IMR-90 (cell line): ENCODE data around the gene MAN1C1. TPM values are rescaled to one million over a fixed set of nuclear protein-coding genes. Genes with fewer than 3 reads are reported as not detected.

Experiments
- ATAC-seq: fragments of 200-7000 bp; cut with Tn5 transposase; 2 replicates; pipeline ENCODE4 v1.9.1; 2020; ENCODE audit warnings: low read depth, mild to moderate bottlenecking, moderate library complexity
- BruUV-seq: library from RNA; stranded (reverse); fragments of 400-500 nt; replicated peaks from 2 replicates; lab custom pipeline; 2021; lab: Mats Ljungman, UMichigan
- CTCF ChIA-PET: fragments of 300-600 bp; formaldehyde crosslinking; extraction: SDS; loops from one replicate; lab custom pipeline; 2021; ENCODE audit warnings: antibody characterized with exemption; lab: Yijun Ruan, JAX
- POLR2A ChIA-PET: fragments of 300-600 bp; sonication (Branson Sonifier 250); formaldehyde crosslinking; loops from one replicate; lab custom pipeline; 2022; ENCODE audit warnings: antibody characterized with exemption; ENCODE audit not compliant: unreplicated experiment; lab: Charles Lee
- DNase-seq: peaks from one replicate; pipeline ENCODE4 v3.0.0; 2013
- H2AFZ ChIP-seq: replicated peaks from 2 replicates; pipeline ENCODE3; 2013; ENCODE audit warnings: low read length, mild to moderate bottlenecking; ENCODE audit not compliant: poor library complexity
- H2AK5ac ChIP-seq: 2 replicates; pipeline ENCODE4 v1.6.1; 2013; ENCODE audit warnings: low read depth, low read length, inconsistent platforms
- H2AK9ac ChIP-seq: replicated peaks from 2 replicates; pipeline ENCODE3; 2013; ENCODE audit warnings: mild to moderate bottlenecking, low read depth, low read length, moderate library complexity; ENCODE audit not compliant: poor library complexity
- H2BK120ac ChIP-seq: 2 replicates; pipeline ENCODE4 v1.6.1; 2013; ENCODE audit warnings: low read depth, low read length, inconsistent platforms
- H2BK15ac ChIP-seq: 3 replicates; pipeline ENCODE4 v1.6.1; 2013; ENCODE audit warnings: low read depth, low read length, inconsistent platforms
- H2BK20ac ChIP-seq: 2 replicates; pipeline ENCODE4 v1.6.1; 2013; ENCODE audit warnings: low read depth, mild to moderate bottlenecking, inconsistent platforms, low read length, moderate library complexity
- H2BK5ac ChIP-seq: 2 replicates; pipeline ENCODE4 v1.6.1; 2013; ENCODE audit warnings: mild to moderate bottlenecking, low read depth, low read length, inconsistent platforms; ENCODE audit not compliant: poor library complexity, severe bottlenecking
- H3K14ac ChIP-seq: replicated peaks from 2 replicates; pipeline ENCODE4 v1.6.1; 2013; ENCODE audit warnings: low read depth, low read length, inconsistent platforms
- H3K18ac ChIP-seq: 2 replicates; pipeline ENCODE4 v1.6.1; 2013; ENCODE audit warnings: low read depth, low read length, control low read depth
- H3K23ac ChIP-seq: 2 replicates; pipeline ENCODE4 v1.6.1; 2013; ENCODE audit warnings: low read depth, low read length, inconsistent platforms
- H3K27ac ChIP-seq: 2 replicates; pipeline ENCODE4 v1.5.1; 2013; ENCODE audit warnings: mild to moderate bottlenecking, control low read depth, low read length; ENCODE audit not compliant: insufficient read depth
- H3K27me3 ChIP-seq: 2 replicates; pipeline ENCODE4 v1.6.1; 2013; ENCODE audit warnings: low read length; ENCODE audit not compliant: control insufficient read depth, insufficient read depth
- H3K36me3 ChIP-seq: 2 replicates; pipeline ENCODE4 v1.6.1; 2013; ENCODE audit warnings: low read length, mixed read lengths; ENCODE audit not compliant: control insufficient read depth, insufficient read depth
- H3K4ac ChIP-seq: 2 replicates; pipeline ENCODE4 v1.6.1; 2013; ENCODE audit warnings: low read depth, low read length, inconsistent platforms
- H3K4me1 ChIP-seq: 2 replicates; pipeline ENCODE4 v1.6.1; 2013; ENCODE audit warnings: low read length, mixed read lengths; ENCODE audit not compliant: control insufficient read depth, insufficient read depth
- H3K4me2 ChIP-seq: 2 replicates; pipeline ENCODE4 v1.6.1; 2013; ENCODE audit warnings: low read depth, mild to moderate bottlenecking, control low read depth, low read length, moderate library complexity
- H3K4me3 ChIP-seq: 2 replicates; pipeline ENCODE4 v1.5.1; 2013; ENCODE audit warnings: low read depth, mild to moderate bottlenecking, control low read depth, low read length, moderate library complexity; ENCODE audit not compliant: insufficient read depth
- H3K56ac ChIP-seq: 2 replicates; pipeline ENCODE4 v1.6.1; 2013; ENCODE audit warnings: low read length, inconsistent platforms; ENCODE audit not compliant: insufficient read depth; ENCODE audit errors: extremely low read depth
- H3K79me1 ChIP-seq, 2 experiments: 2 replicates each; pipeline ENCODE4 v1.6.1; 2013; ENCODE audit warnings: low read length in 2 of 2, inconsistent platforms in 1 of 2, low read depth in 1 of 2
- H3K9ac ChIP-seq: 2 replicates; pipeline ENCODE4 v1.6.1; 2013; ENCODE audit warnings: low read depth, low read length, control low read depth
- H3K9me1 ChIP-seq: 2 replicates; pipeline ENCODE4 v1.6.1; 2013; ENCODE audit warnings: low read length, inconsistent platforms; ENCODE audit not compliant: insufficient read depth
- H3K9me3 ChIP-seq: 2 replicates; pipeline ENCODE4 v1.6.1; 2013; ENCODE audit warnings: low read length; ENCODE audit not compliant: control insufficient read depth, insufficient read depth
- H4K20me1 ChIP-seq: 2 replicates; pipeline ENCODE4 v1.6.1; 2013; ENCODE audit warnings: low read length, inconsistent platforms; ENCODE audit not compliant: insufficient read depth
- H4K5ac ChIP-seq: 2 replicates; pipeline ENCODE4 v1.6.1; 2013; ENCODE audit warnings: mild to moderate bottlenecking, low read depth, low read length, control low read depth
- H4K8ac ChIP-seq, 2 experiments: 2 replicates each; pipeline ENCODE4 v1.6.1; 2013; ENCODE audit warnings: low read depth in 2 of 2, low read length in 2 of 2, control low read depth in 1 of 2, inconsistent platforms in 1 of 2
- H4K91ac ChIP-seq: 2 replicates; pipeline ENCODE4 v1.6.1; 2013; ENCODE audit warnings: low read depth, low read length, inconsistent platforms; ENCODE audit not compliant: insufficient read depth
- BHLHE40 ChIP-seq: fragments of 150-350 bp; IDR thresholded peaks from 2 replicates; pipeline ENCODE4 v1.6.1; 2016; ENCODE audit warnings: mild to moderate bottlenecking, low read depth, low read length
- CEBPB ChIP-seq: IDR thresholded peaks from 2 replicates; pipeline ENCODE4 v1.6.1; 2012; ENCODE audit warnings: low read depth, low read length, improper control_type of control experiment
- CHD1 ChIP-seq: IDR thresholded peaks from 2 replicates; pipeline ENCODE4 v1.6.1; 2012; ENCODE audit warnings: low read depth, low read length, improper control_type of control experiment
- ELK1 ChIP-seq: fragments of 150-350 bp; IDR thresholded peaks from 2 replicates; pipeline ENCODE4 v1.6.1; 2016; ENCODE audit warnings: low read depth, mild to moderate bottlenecking, low read length, moderate library complexity, borderline replicate concordance
- FOS ChIP-seq: fragments of 150-350 bp; IDR thresholded peaks from 2 replicates; pipeline ENCODE4 v1.6.1; 2016; ENCODE audit warnings: low read depth, low read length
- MAFK ChIP-seq: IDR thresholded peaks from 2 replicates; pipeline ENCODE4 v1.6.1; 2012; ENCODE audit warnings: low read depth, low read length, improper control_type of control experiment
- MAZ ChIP-seq: IDR thresholded peaks from 2 replicates; pipeline ENCODE4 v1.6.1; 2012; ENCODE audit warnings: low read depth, mild to moderate bottlenecking, low read length, improper control_type of control experiment, moderate library complexity, borderline replicate concordance
- MXI1 ChIP-seq: IDR thresholded peaks from 2 replicates; pipeline ENCODE4 v1.6.1; 2012; ENCODE audit warnings: low read depth, mild to moderate bottlenecking, low read length, moderate library complexity, borderline replicate concordance
- NFE2L2 ChIP-seq: fragments of 150-350 bp; IDR thresholded peaks from 2 replicates; pipeline ENCODE4 v1.6.1; 2016; ENCODE audit warnings: low read depth, mild to moderate bottlenecking, low read length
- POLR2A ChIP-seq: IDR thresholded peaks from 2 replicates; pipeline ENCODE4 v1.6.1; 2012; ENCODE audit warnings: mild to moderate bottlenecking, low read depth, low read length
- RAD21 ChIP-seq: IDR thresholded peaks from 2 replicates; pipeline ENCODE4 v1.6.1; 2012; ENCODE audit warnings: low read length, improper control_type of control experiment
- RCOR1 ChIP-seq: IDR thresholded peaks from 2 replicates; pipeline ENCODE4 v1.6.1; 2012; ENCODE audit warnings: mild to moderate bottlenecking, low read length, improper control_type of control experiment; ENCODE audit not compliant: insufficient replicate concordance
- RFX5 ChIP-seq: IDR thresholded peaks from 2 replicates; pipeline ENCODE4 v1.8.0; 2012; ENCODE audit warnings: low read depth, mild to moderate bottlenecking, low read length, moderate library complexity
- SMC3 ChIP-seq: fragments of 150-350 bp; IDR thresholded peaks from 2 replicates; pipeline ENCODE4 v1.6.1; 2016; ENCODE audit warnings: low read depth, mild to moderate bottlenecking, antibody characterized with exemption, low read length, moderate library complexity
- WGBS, 2 experiments: methylation state at CpG; one replicate each; pipeline versions ENCODE4 v1.1.5 to v1.1.7; 2013; ENCODE audit warnings: missing lambda C conversion rate in 2 of 2; ENCODE audit not compliant: insufficient read length in 1 of 2; ENCODE audit errors: extremely low coverage in 2 of 2; 5-methylcytosine and 5-hydroxymethylcytosine counted together
- dilution Hi-C: fragments of 300-500 bp; cut with HindIII; formaldehyde crosslinking; loops from one replicate; pipeline ENCODE4 v1.14.3; 2018; ENCODE audit warnings: low sequenced_read_pairs; ENCODE audit not compliant: unreplicated experiment
- in situ Hi-C: fragments of 300-500 bp; cut with MboI; formaldehyde crosslinking; loops from 3 replicates; pipeline ENCODE4 v1.14.3; 2019; ENCODE audit warnings: low sequenced_read_pairs, inconsistent platforms, mixed read lengths
- intact Hi-C: fragments of 100-400 bp; cut with micrococcal nuclease; formaldehyde crosslinking; loops from 2 replicates; pipeline ENCODE4 v1.10.0; 2022
- polyA plus RNA-seq, 3 experiments: library from polyadenylated mRNA; depleted of rRNA; stranded (reverse); fragments of >200 nt; gene quantifications; 2 replicates each; pipeline ENCODE4 v1.2.3, GENCODE V29; 2012; ENCODE audit warnings: low replicate concordance in 1 of 3
- total RNA-seq: library from RNA; depleted of rRNA; stranded (reverse); fragments of >200 nt; gene quantifications from 2 replicates; pipeline ENCODE4 v1.2.3, GENCODE V29; 2012
- TF ChIP-seq, protein P1 (sequence below): conservative IDR thresholded peaks from 2 replicates; pipeline ENCODE4 v1.5.1; 2012; ENCODE audit warnings: mild to moderate bottlenecking, low read depth, low read length, improper control_type of control experiment

The MAN1C1 gene
- total and polyA plus RNA-seq, 2 of the 4 experiments (the other 2 are of a cell fraction): 3.2 to 11.3 TPM

GRCh38 chr1:25804964-25805862 is 188.6 kb downstream of the MAN1C1 start:
- ATAC-seq (no peak), DNase-seq (no peak)
- Histone ChIP-seq H3K36me3 (peaks cover 36% of the 10 kb centered on the region; the same call in 1 of the 2 replicates), H3K9me1 (peaks cover 9% of the 10 kb centered on the region), H2AFZ (no peak overlapping the region), H2AK5ac (no peak overlapping the region), H3K14ac (no peak overlapping the region), H3K56ac (no peak overlapping the region), H3K4me2 (no peak overlapping the region), H4K8ac (no peak overlapping the region), H3K79me1 (peaks cover 28 to 43% of the 10 kb centered on the region in 2 experiments), H2BK20ac (no peak overlapping the region), H2BK5ac (no peak overlapping the region), H3K23ac (no peak overlapping the region), H2BK120ac (no peak overlapping the region), H3K4me1 (peaks cover 12% of the 10 kb centered on the region), H3K9me3 (no peaks in the 10 kb centered on the region), H3K27me3 (no peaks in the 10 kb centered on the region), H4K91ac (no peak overlapping the region), H3K27ac (no peak overlapping the region), H4K5ac (no peak overlapping the region), H3K18ac (no peak overlapping the region), H3K4me3 (no peak overlapping the region), H2BK15ac (no peak overlapping the region), H4K20me1 (peaks cover 14% of the 10 kb centered on the region), H3K9ac (no peak overlapping the region), H2AK9ac (peak overlapping the region; percentile 15), H3K4ac (no peak overlapping the region)
- ChIA-PET CTCF (interaction anchor here (0.6 kb wide), 1 partner anchor 79 kb away, joined by 3 read pairs; no protein-coding TSS in a partner anchor), POLR2A (no interaction called here)
- BruUV-seq: no TSS peak
- 72% methylated on average over 4 of the region's 15 CpGs; no CpG with 5 or more reads in 1 of the 2 experiments for WGBS, 2 experiments
- in situ Hi-C loops: loop anchor here (25.0 kb wide), 2 partner anchors 393 to 568 kb away; partner anchors contain the start of genes RHCE, RSRP1 and SYF2
- intact Hi-C loops: no loop called here
- dilution Hi-C loops: no loop called here
- TF ChIP-seq RFX5 (no peak), POLR2A (no peak), SMC3 (no peak), MAFK (no peak), RCOR1 (no peak), MAZ (no peak), NFE2L2 (no peak), BHLHE40 (no peak), MXI1 (no peak), ELK1 (no peak), CHD1 (no peak), CEBPB (no peak), RAD21 (no peak), FOS (no peak)
- TF ChIP-seq, protein P1, sequence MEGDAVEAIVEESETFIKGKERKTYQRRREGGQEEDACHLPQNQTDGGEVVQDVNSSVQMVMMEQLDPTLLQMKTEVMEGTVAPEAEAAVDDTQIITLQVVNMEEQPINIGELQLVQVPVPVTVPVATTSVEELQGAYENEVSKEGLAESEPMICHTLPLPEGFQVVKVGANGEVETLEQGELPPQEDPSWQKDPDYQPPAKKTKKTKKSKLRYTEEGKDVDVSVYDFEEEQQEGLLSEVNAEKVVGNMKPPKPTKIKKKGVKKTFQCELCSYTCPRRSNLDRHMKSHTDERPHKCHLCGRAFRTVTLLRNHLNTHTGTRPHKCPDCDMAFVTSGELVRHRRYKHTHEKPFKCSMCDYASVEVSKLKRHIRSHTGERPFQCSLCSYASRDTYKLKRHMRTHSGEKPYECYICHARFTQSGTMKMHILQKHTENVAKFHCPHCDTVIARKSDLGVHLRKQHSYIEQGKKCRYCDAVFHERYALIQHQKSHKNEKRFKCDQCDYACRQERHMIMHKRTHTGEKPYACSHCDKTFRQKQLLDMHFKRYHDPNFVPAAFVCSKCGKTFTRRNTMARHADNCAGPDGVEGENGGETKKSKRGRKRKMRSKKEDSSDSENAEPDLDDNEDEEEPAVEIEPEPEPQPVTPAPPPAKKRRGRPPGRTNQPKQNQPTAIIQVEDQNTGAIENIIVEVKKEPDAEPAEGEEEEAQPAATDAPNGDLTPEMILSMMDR: no peak
